Measurements from ENCODE around the gene COL9A2.

The COL9A2 gene

DNA sequence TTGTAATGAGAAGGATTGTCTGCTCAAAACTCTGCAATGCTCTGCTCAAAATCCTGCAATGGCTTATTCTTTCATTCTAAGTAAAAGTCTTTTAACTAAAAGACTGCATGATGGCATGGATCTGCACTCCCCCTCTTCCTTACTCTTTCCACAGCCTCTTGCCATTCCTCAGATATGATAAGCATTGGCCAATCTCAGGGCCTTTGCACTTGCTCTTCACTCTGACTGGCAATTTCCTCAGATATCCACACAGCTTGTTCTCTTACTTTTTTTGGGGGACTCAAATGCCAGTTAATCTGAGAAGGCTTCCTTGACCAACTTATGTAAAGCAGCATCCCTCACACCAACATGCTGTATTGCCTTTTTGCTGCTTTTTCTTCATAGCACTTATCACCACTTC lies 61.9 kb downstream of the COL9A2 start:
- no peak for TF ChIP-seq CTCF (IDR thresholded peaks at IDR 0.05)
- Histone ChIP-seq H3K4me3 (no peak overlapping the region), H3K27ac (no peak overlapping the region)
- DNase-seq (ENCODE audit: low spot score): no peak

DNA sequence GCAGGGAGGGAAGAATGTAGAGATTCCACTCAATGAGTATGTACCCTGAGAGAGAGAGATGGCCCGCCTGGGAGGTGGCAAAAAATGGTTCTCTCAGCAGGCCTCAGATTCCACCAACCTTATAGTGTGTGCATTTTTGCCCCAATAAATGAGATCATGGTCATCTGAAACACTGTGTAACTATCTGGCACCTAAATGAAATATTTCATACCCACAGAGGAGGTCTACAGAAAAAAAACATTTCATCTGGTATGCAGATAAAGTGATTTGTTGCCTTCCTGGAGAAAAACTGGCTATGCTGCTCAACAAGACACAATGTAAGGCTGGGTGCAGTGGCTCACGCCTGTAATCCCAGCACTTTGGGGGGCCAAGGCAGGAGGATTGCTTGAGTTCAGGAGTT lies 64.5 kb downstream of the COL9A2 start:
- TF ChIP-seq CTCF (IDR thresholded peaks at IDR 0.05): no peak
- H3K27ac ChIP-seq: no peak overlapping the region
- no peak for DNase-seq (ENCODE audit: low spot score)
- no peak overlapping the region for H3K4me3 ChIP-seq

GRCh38 chr1:40251456-40251855 lies 65.6 kb downstream of the COL9A2 start:
- DNase-seq (ENCODE audit: low spot score): no peak
- TF ChIP-seq CTCF (IDR thresholded peaks at IDR 0.05): no peak
- no peak overlapping the region for H3K27ac ChIP-seq

More at GRCh38 chr1:40251456-40251855, 65.6 kb downstream of the COL9A2 start:
- no peak overlapping the region for H3K4me3 ChIP-seq
